HepG2 (cell line): ENCODE results near the gene CPSF6. TPM values are rescaled to one million over a fixed set of nuclear protein-coding genes. Genes with fewer than 3 reads are reported as not detected.

Source experiments
- ARNT ChIP-seq: fragments of 450-650 bp; IDR thresholded peaks from 2 replicates; pipeline ENCODE4 v1.6.1; 2017
- CHD2 ChIP-seq: IDR thresholded peaks from 2 replicates; pipeline ENCODE4 v1.6.1; 2011; ENCODE audit warnings: low read depth, low read length, improper control_type of control experiment
- DRAP1 ChIP-seq: IDR thresholded peaks from 2 replicates; pipeline ENCODE4 v1.6.1; 2016; ENCODE audit warnings: missing genetic modification reagents, missing compliant biosample characterization
- ETV5 ChIP-seq: IDR thresholded peaks from 2 replicates; pipeline ENCODE4 v1.6.1; 2018; ENCODE audit warnings: missing biosample characterization, missing genetic modification reagents, inconsistent platforms, borderline replicate concordance
- FIP1L1 ChIP-seq: fragments of 200-400 bp; formaldehyde crosslinking; IDR thresholded peaks from 2 replicates; pipeline ENCODE4 v1.6.1; 2018; ENCODE audit warnings: low read depth, mild to moderate bottlenecking, low read length, moderate library complexity, borderline replicate concordance; ENCODE audit not compliant: insufficient read depth
- JUN ChIP-seq: sonication (generic); formaldehyde crosslinking; IDR thresholded peaks from 2 replicates; pipeline ENCODE4 v1.4.0; 2020; ENCODE audit warnings: mild to moderate bottlenecking, missing genetic modification reagents
- MYNN ChIP-seq: sonication (generic); formaldehyde crosslinking; IDR thresholded peaks from 2 replicates; pipeline ENCODE4 v1.4.0; 2020; ENCODE audit warnings: mild to moderate bottlenecking, low read depth, missing genetic modification reagents
- PAX8 ChIP-seq: sonication (generic); formaldehyde crosslinking; IDR thresholded peaks from 2 replicates; pipeline ENCODE4 v1.8.0; 2022; ENCODE audit warnings: mild to moderate bottlenecking, missing genetic modification reagents, borderline replicate concordance
- POGZ ChIP-seq: sonication (generic); formaldehyde crosslinking; IDR thresholded peaks from 2 replicates; pipeline ENCODE4 v1.4.0; 2020; ENCODE audit warnings: mild to moderate bottlenecking, missing genetic modification reagents
- REPIN1 ChIP-seq: sonication (generic); formaldehyde crosslinking; IDR thresholded peaks from 2 replicates; pipeline ENCODE4 v1.8.0; 2022; ENCODE audit warnings: missing genetic modification reagents, low read depth, mild to moderate bottlenecking, borderline replicate concordance
- SRSF4 ChIP-seq: fragments of 200-400 bp; formaldehyde crosslinking; IDR thresholded peaks from one replicate; pipeline ENCODE4 v1.6.1; 2018; ENCODE audit warnings: mild to moderate bottlenecking, low read depth, low read length, moderate library complexity; ENCODE audit not compliant: poor library complexity, severe bottlenecking
- STAT5B ChIP-seq: sonication (generic); formaldehyde crosslinking; IDR thresholded peaks from 2 replicates; pipeline ENCODE4 v1.4.0; 2020; ENCODE audit warnings: missing genetic modification reagents
- TP53 ChIP-seq: sonication (generic); formaldehyde crosslinking; conservative IDR thresholded peaks from 2 replicates; pipeline ENCODE4 v1.4.0; 2020; ENCODE audit warnings: missing genetic modification reagents
- ZBTB7B ChIP-seq: sonication (generic); formaldehyde crosslinking; IDR thresholded peaks from 2 replicates; pipeline ENCODE4 v1.4.0; 2020; ENCODE audit warnings: missing genetic modification reagents
- ZBTB8A ChIP-seq: sonication (generic); formaldehyde crosslinking; IDR thresholded peaks from 2 replicates; pipeline ENCODE4 v1.4.0; 2020; ENCODE audit warnings: mild to moderate bottlenecking, low read depth, missing genetic modification reagents, borderline replicate concordance
- ZFYVE20 ChIP-seq: sonication (generic); formaldehyde crosslinking; IDR thresholded peaks from 2 replicates; pipeline ENCODE4 v1.8.0; 2023; ENCODE audit warnings: low read depth, mild to moderate bottlenecking, moderate library complexity, missing genetic modification reagents, borderline replicate concordance
- ZNF274 ChIP-seq: sonication (generic); formaldehyde crosslinking; IDR thresholded peaks from 2 replicates; pipeline ENCODE4 v1.5.1; 2020; ENCODE audit warnings: mild to moderate bottlenecking, missing genetic modification reagents
- ZNF446 ChIP-seq: sonication (generic); formaldehyde crosslinking; IDR thresholded peaks from 2 replicates; pipeline ENCODE4 v1.5.0; 2020; ENCODE audit warnings: mild to moderate bottlenecking, missing genetic modification reagents
- ZNF512B ChIP-seq: sonication (generic); formaldehyde crosslinking; IDR thresholded peaks from 2 replicates; pipeline ENCODE4 v1.5.1; 2020; ENCODE audit warnings: missing genetic modification reagents, mild to moderate bottlenecking, borderline replicate concordance
- ZNF557 ChIP-seq: sonication (generic); formaldehyde crosslinking; IDR thresholded peaks from 2 replicates; pipeline ENCODE4 v1.4.0; 2020; ENCODE audit warnings: missing genetic modification reagents
- ZNF7 ChIP-seq: IDR thresholded peaks from 2 replicates; pipeline ENCODE4 v1.6.1; 2016; ENCODE audit warnings: missing biosample characterization, missing genetic modification reagents
- ZNF800 ChIP-seq: sonication (generic); formaldehyde crosslinking; IDR thresholded peaks from 2 replicates; pipeline ENCODE4 v1.4.0; 2020; ENCODE audit warnings: missing genetic modification reagents
- polyA plus RNA-seq, 8 experiments: library from polyadenylated mRNA; depleted of rRNA in 3 of 8; stranded (reverse) in 7 of 8; unstranded in 1 of 8; fragments of >200 nt; fragmentation: Illumina TruSeq in 4 of 8; extraction: Trizol in 4 of 8; gene quantifications; 2 replicates each; pipeline versions ENCODE4 v1.2.1 to v1.2.3, GENCODE V29; 2011 to 2016; ENCODE audit warnings: low read depth in 4 of 8, missing spikeins in 1 of 8, mixed read lengths in 1 of 8; ENCODE audit not compliant: insufficient read depth in 1 of 8
- total RNA-seq, 5 experiments: library from RNA; depleted of rRNA; stranded (reverse); fragments of >200 nt; fragmentation: Illumina TruSeq; extraction: Trizol; gene quantifications; 2 replicates each; pipeline ENCODE4 v1.2.3, GENCODE V29; 2016; ENCODE audit warnings: low read depth in 1 of 5
- TF ChIP-seq, protein P1 (sequence below): sonication (generic); formaldehyde crosslinking; IDR thresholded peaks from 2 replicates; pipeline ENCODE4 v1.5.1; 2020; ENCODE audit warnings: mild to moderate bottlenecking, missing genetic modification reagents

The CPSF6 gene
- total and polyA plus RNA-seq, 2 of the 13 experiments (the other 11 are each of a cell fraction or from before 2014, with no cell fraction given): 41.8 to 71.0 TPM

GRCh38 chr12:69239352-69239921 is at the start of gene CPSF6 (continued):
- TF ChIP-seq ZFYVE20 (CRISPR knock-in tag): no peak
- TF ChIP-seq ZNF557 (CRISPR knock-in tag): no peak
- no peak for TF ChIP-seq CHD2
- no peak for TF ChIP-seq ZNF274
- no peak for TF ChIP-seq JUN
- TF ChIP-seq ZNF800 (CRISPR knock-in tag): no peak
- TF ChIP-seq DRAP1 (CRISPR knock-in tag): peak; percentile 83
- no peak for TF ChIP-seq ARNT
- TF ChIP-seq SRSF4: no peak
- no peak for TF ChIP-seq ZBTB8A (CRISPR knock-in tag)
- TF ChIP-seq TP53 (CRISPR knock-in tag): no peak
- no peak for TF ChIP-seq ZNF512B
- TF ChIP-seq ZNF7 (CRISPR knock-in tag): no peak
- no peak; the same call in 1 of the 2 replicates for TF ChIP-seq PAX8
- peak; percentile 88 for TF ChIP-seq ETV5 (CRISPR knock-in tag)
- TF ChIP-seq REPIN1 (CRISPR knock-in tag): peak; percentile 71; the same call in 1 of the 2 replicates
- TF ChIP-seq ZBTB7B: no peak
- TF ChIP-seq, protein P1, sequence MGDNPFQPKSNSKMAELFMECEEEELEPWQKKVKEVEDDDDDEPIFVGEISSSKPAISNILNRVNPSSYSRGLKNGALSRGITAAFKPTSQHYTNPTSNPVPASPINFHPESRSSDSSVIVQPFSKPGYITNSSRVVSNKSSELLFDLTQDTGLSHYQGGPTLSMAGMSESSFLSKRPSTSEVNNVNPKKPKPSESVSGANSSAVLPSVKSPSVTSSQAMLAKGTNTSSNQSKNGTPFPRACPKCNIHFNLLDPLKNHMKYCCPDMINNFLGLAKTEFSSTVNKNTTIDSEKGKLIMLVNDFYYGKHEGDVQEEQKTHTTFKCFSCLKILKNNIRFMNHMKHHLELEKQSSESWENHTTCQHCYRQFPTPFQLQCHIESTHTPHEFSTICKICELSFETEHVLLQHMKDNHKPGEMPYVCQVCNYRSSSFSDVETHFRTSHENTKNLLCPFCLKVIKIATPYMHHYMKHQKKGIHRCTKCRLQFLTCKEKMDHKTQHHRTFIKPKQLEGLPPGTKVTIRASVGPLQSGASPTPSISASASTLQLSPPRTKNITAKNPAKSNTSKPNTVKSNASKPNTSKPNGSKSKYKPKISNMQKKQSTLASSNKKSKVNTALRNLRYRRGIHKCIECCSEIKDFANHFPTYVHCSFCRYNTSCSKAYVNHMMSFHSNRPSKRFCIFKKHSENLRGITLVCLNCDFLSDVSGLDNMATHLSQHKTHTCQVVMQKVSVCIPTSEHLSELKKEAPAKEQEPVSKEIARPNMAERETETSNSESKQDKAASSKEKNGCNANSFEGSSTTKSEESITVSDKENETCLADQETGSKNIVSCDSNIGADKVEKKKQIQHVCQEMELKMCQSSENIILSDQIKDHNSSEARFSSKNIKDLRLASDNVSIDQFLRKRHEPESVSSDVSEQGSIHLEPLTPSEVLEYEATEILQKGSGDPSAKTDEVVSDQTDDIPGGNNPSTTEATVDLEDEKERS (CRISPR knock-in tag): no peak
- TF ChIP-seq STAT5B (CRISPR knock-in tag): no peak
- no peak for TF ChIP-seq ZNF446 (CRISPR knock-in tag)
- peak; percentile 39 for TF ChIP-seq POGZ (CRISPR knock-in tag)
- no peak for TF ChIP-seq MYNN (CRISPR knock-in tag)
- TF ChIP-seq FIP1L1: no peak
